ENCODE results near the gene IPMK. TPM values are rescaled to one million over a fixed set of nuclear protein-coding genes. Genes with fewer than 3 reads are reported as not detected.

The IPMK gene
- total and polyA plus RNA-seq, 2 donors (not counting 1 experiment from before 2014, with no cell fraction given), result 3.6 to 6.3 TPM

- Histone ChIP-seq H4K20me1 (ENCODE audit: control insufficient read depth, extremely low read depth, insufficient read depth, low read length) (peaks cover 2% of the 10 kb centered on the region), H3K4me2 (ENCODE audit: extremely low read depth, insufficient read depth, low read length) (no peak overlapping the region), H3K9me3 (ENCODE audit: control insufficient read depth, insufficient read depth, low read depth, low read length) (no peaks in the 10 kb centered on the region), H3K36me3 (ENCODE audit: control insufficient read depth, insufficient read depth, low read length) (no peaks in the 10 kb centered on the region), H3K27me3 (ENCODE audit: control insufficient read depth, insufficient read depth, low read length) (no peaks in the 10 kb centered on the region), H3K4me3 (replicated peaks in 1 of 4; ENCODE audit: control extremely low read depth in 1 of 4, insufficient read depth in 1 of 4, low read depth in 3 of 4, low read length in 4 of 4) (no peak overlapping the region), H3K27ac (ENCODE audit: insufficient read depth, low read length) (no peak overlapping the region), H3K9ac (ENCODE audit: insufficient read depth, low read length) (no peak overlapping the region), H3K79me2 (ENCODE audit: control insufficient read depth, insufficient read depth, low read length) (no peaks in the 10 kb centered on the region), H3K4me1 (ENCODE audit: control insufficient read depth, extremely low read depth, insufficient read depth, low read length) (no peaks in the 10 kb centered on the region), H2AFZ (ENCODE audit: low read length) (no peak overlapping the region)
- TF ChIP-seq, protein P1, sequence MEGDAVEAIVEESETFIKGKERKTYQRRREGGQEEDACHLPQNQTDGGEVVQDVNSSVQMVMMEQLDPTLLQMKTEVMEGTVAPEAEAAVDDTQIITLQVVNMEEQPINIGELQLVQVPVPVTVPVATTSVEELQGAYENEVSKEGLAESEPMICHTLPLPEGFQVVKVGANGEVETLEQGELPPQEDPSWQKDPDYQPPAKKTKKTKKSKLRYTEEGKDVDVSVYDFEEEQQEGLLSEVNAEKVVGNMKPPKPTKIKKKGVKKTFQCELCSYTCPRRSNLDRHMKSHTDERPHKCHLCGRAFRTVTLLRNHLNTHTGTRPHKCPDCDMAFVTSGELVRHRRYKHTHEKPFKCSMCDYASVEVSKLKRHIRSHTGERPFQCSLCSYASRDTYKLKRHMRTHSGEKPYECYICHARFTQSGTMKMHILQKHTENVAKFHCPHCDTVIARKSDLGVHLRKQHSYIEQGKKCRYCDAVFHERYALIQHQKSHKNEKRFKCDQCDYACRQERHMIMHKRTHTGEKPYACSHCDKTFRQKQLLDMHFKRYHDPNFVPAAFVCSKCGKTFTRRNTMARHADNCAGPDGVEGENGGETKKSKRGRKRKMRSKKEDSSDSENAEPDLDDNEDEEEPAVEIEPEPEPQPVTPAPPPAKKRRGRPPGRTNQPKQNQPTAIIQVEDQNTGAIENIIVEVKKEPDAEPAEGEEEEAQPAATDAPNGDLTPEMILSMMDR (conservative IDR thresholded peaks at IDR 0.05 in 1 of 2, IDR thresholded peaks at IDR 0.05 in 1 of 2; ENCODE audit: low read depth in 1 of 2, low read length in 2 of 2), result no peak
- TF ChIP-seq EZH2 (IDR thresholded peaks at IDR 0.05; ENCODE audit: low read length, missing control alignments), result no peak
- peak; percentile 5 to 41 for DNase-seq (ENCODE audit: low read depth in 2 of 2)
Measured at GRCh38 chr10:58179238-58179637, 88.5 kb downstream of the IPMK start.

- Histone ChIP-seq H3K79me2 (ENCODE audit: control insufficient read depth, insufficient read depth, low read length) (no peaks in the 10 kb centered on the region), H3K27ac (ENCODE audit: insufficient read depth, low read length) (no peak overlapping the region), H2AFZ (ENCODE audit: low read length) (no peak overlapping the region), H3K36me3 (ENCODE audit: control insufficient read depth, insufficient read depth, low read length) (no peaks in the 10 kb centered on the region), H3K27me3 (ENCODE audit: control insufficient read depth, insufficient read depth, low read length) (no peaks in the 10 kb centered on the region), H3K9me3 (ENCODE audit: control insufficient read depth, insufficient read depth, low read depth, low read length) (no peaks in the 10 kb centered on the region), H3K9ac (ENCODE audit: insufficient read depth, low read length) (no peak overlapping the region), H3K4me1 (ENCODE audit: control insufficient read depth, extremely low read depth, insufficient read depth, low read length) (no peaks in the 10 kb centered on the region), H3K4me2 (ENCODE audit: extremely low read depth, insufficient read depth, low read length) (no peak overlapping the region), H4K20me1 (ENCODE audit: control insufficient read depth, extremely low read depth, insufficient read depth, low read length) (peaks cover 2% of the 10 kb centered on the region), H3K4me3 (replicated peaks in 1 of 4; ENCODE audit: control extremely low read depth in 1 of 4, insufficient read depth in 1 of 4, low read depth in 3 of 4, low read length in 4 of 4) (no peak overlapping the region)
- DNase-seq (ENCODE audit: low read depth in 2 of 2), result peak; percentile 26 to 31
- no peak for TF ChIP-seq EZH2 (IDR thresholded peaks at IDR 0.05; ENCODE audit: low read length, missing control alignments)
- TF ChIP-seq, protein P1 (conservative IDR thresholded peaks at IDR 0.05 in 1 of 2, IDR thresholded peaks at IDR 0.05 in 1 of 2; ENCODE audit: low read depth in 1 of 2, low read length in 2 of 2), result no peak
Measured at GRCh38 chr10:58178811-58179210, 88.9 kb downstream of the IPMK start.

DNA sequence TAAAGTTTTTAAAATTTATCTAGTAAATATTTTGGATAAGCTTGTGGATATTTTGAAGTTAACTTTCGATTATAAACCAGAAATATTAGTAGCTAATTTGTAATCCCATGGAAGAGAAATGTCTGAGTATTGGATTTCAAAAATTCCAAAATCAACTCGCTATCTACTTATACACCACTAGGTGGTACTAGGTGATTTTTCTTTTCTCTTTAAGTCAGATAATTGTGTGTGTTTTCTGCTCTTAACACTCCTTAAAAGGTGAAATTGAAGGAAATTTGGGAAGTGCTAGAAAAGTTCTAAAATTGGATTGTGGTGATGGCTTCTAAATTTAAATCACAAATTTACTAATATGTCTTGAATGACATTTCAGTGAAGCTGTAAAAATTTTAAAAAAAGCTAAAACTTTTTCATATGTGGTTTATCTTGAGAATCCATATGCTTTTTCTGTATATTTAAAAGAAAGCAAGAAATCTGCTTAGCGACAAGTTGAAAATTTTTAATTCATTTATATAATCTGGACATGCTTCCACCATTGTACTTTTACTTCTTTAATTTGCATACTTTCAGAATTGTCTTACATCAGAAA is 90.2 kb downstream of the IPMK start:
- no peak overlapping the region for H2AFZ ChIP-seq (ENCODE audit: low read length)
- TF ChIP-seq EZH2 (IDR thresholded peaks at IDR 0.05; ENCODE audit: low read length, missing control alignments), result no peak
- TF ChIP-seq, protein P1 (conservative IDR thresholded peaks at IDR 0.05 in 1 of 2, IDR thresholded peaks at IDR 0.05 in 1 of 2; ENCODE audit: low read depth in 1 of 2, low read length in 2 of 2), result peak in 1 of 2 donors; percentile 49
- H3K4me2 ChIP-seq (ENCODE audit: extremely low read depth, insufficient read depth, low read length), result no peak overlapping the region
- H3K36me3 ChIP-seq (ENCODE audit: control insufficient read depth, insufficient read depth, low read length), result no peaks in the 10 kb centered on the region
- no peaks in the 10 kb centered on the region for H3K27me3 ChIP-seq (ENCODE audit: control insufficient read depth, insufficient read depth, low read length)
- H3K4me3 ChIP-seq (replicated peaks in 1 of 4; ENCODE audit: control extremely low read depth in 1 of 4, insufficient read depth in 1 of 4, low read depth in 3 of 4, low read length in 4 of 4), result no peak overlapping the region
- no peak overlapping the region for H3K27ac ChIP-seq (ENCODE audit: insufficient read depth, low read length)
- DNase-seq (ENCODE audit: low read depth in 2 of 2), result peak; percentile 36 to 64
- no peak overlapping the region for H3K9ac ChIP-seq (ENCODE audit: insufficient read depth, low read length)
- H3K79me2 ChIP-seq (ENCODE audit: control insufficient read depth, insufficient read depth, low read length), result no peaks in the 10 kb centered on the region
- H3K9me3 ChIP-seq (ENCODE audit: control insufficient read depth, insufficient read depth, low read depth, low read length), result no peaks in the 10 kb centered on the region
- no peaks in the 10 kb centered on the region for H3K4me1 ChIP-seq (ENCODE audit: control insufficient read depth, extremely low read depth, insufficient read depth, low read length)
- peaks cover 2% of the 10 kb centered on the region for H4K20me1 ChIP-seq (ENCODE audit: control insufficient read depth, extremely low read depth, insufficient read depth, low read length)
